IMR-90 (cell line): ENCODE data around the gene TTLL4. TPM values are rescaled to one million over a fixed set of nuclear protein-coding genes. Genes with fewer than 3 reads are reported as not detected.

Experiments
- ATAC-seq: fragments of 200-7000 bp; cut with Tn5 transposase; 2 replicates; pipeline ENCODE4 v1.9.1; 2020; ENCODE audit warnings: low read depth, mild to moderate bottlenecking, moderate library complexity
- BruUV-seq: library from RNA; stranded (reverse); fragments of 400-500 nt; replicated peaks from 2 replicates; lab custom pipeline; 2021; lab: Mats Ljungman, UMichigan
- CTCF ChIA-PET: fragments of 300-600 bp; formaldehyde crosslinking; extraction: SDS; loops from one replicate; lab custom pipeline; 2021; ENCODE audit warnings: antibody characterized with exemption; lab: Yijun Ruan, JAX
- POLR2A ChIA-PET: fragments of 300-600 bp; sonication (Branson Sonifier 250); formaldehyde crosslinking; loops from one replicate; lab custom pipeline; 2022; ENCODE audit warnings: antibody characterized with exemption; ENCODE audit not compliant: unreplicated experiment; lab: Charles Lee
- DNase-seq: peaks from one replicate; pipeline ENCODE4 v3.0.0; 2013
- H2AFZ ChIP-seq: replicated peaks from 2 replicates; pipeline ENCODE3; 2013; ENCODE audit warnings: low read length, mild to moderate bottlenecking; ENCODE audit not compliant: poor library complexity
- H2AK5ac ChIP-seq: 2 replicates; pipeline ENCODE4 v1.6.1; 2013; ENCODE audit warnings: low read depth, low read length, inconsistent platforms
- H2AK9ac ChIP-seq: replicated peaks from 2 replicates; pipeline ENCODE3; 2013; ENCODE audit warnings: mild to moderate bottlenecking, low read depth, low read length, moderate library complexity; ENCODE audit not compliant: poor library complexity
- H2BK120ac ChIP-seq: 2 replicates; pipeline ENCODE4 v1.6.1; 2013; ENCODE audit warnings: low read depth, low read length, inconsistent platforms
- H2BK15ac ChIP-seq: 3 replicates; pipeline ENCODE4 v1.6.1; 2013; ENCODE audit warnings: low read depth, low read length, inconsistent platforms
- H2BK20ac ChIP-seq: 2 replicates; pipeline ENCODE4 v1.6.1; 2013; ENCODE audit warnings: low read depth, mild to moderate bottlenecking, inconsistent platforms, low read length, moderate library complexity
- H2BK5ac ChIP-seq: 2 replicates; pipeline ENCODE4 v1.6.1; 2013; ENCODE audit warnings: mild to moderate bottlenecking, low read depth, low read length, inconsistent platforms; ENCODE audit not compliant: poor library complexity, severe bottlenecking
- H3K14ac ChIP-seq: replicated peaks from 2 replicates; pipeline ENCODE4 v1.6.1; 2013; ENCODE audit warnings: low read depth, low read length, inconsistent platforms
- H3K18ac ChIP-seq: 2 replicates; pipeline ENCODE4 v1.6.1; 2013; ENCODE audit warnings: low read depth, low read length, control low read depth
- H3K23ac ChIP-seq: 2 replicates; pipeline ENCODE4 v1.6.1; 2013; ENCODE audit warnings: low read depth, low read length, inconsistent platforms
- H3K27ac ChIP-seq: 2 replicates; pipeline ENCODE4 v1.5.1; 2013; ENCODE audit warnings: mild to moderate bottlenecking, control low read depth, low read length; ENCODE audit not compliant: insufficient read depth
- H3K27me3 ChIP-seq: 2 replicates; pipeline ENCODE4 v1.6.1; 2013; ENCODE audit warnings: low read length; ENCODE audit not compliant: control insufficient read depth, insufficient read depth
- H3K36me3 ChIP-seq: 2 replicates; pipeline ENCODE4 v1.6.1; 2013; ENCODE audit warnings: low read length, mixed read lengths; ENCODE audit not compliant: control insufficient read depth, insufficient read depth
- H3K4ac ChIP-seq: 2 replicates; pipeline ENCODE4 v1.6.1; 2013; ENCODE audit warnings: low read depth, low read length, inconsistent platforms
- H3K4me1 ChIP-seq: 2 replicates; pipeline ENCODE4 v1.6.1; 2013; ENCODE audit warnings: low read length, mixed read lengths; ENCODE audit not compliant: control insufficient read depth, insufficient read depth
- H3K4me2 ChIP-seq: 2 replicates; pipeline ENCODE4 v1.6.1; 2013; ENCODE audit warnings: low read depth, mild to moderate bottlenecking, control low read depth, low read length, moderate library complexity
- H3K4me3 ChIP-seq: 2 replicates; pipeline ENCODE4 v1.5.1; 2013; ENCODE audit warnings: low read depth, mild to moderate bottlenecking, control low read depth, low read length, moderate library complexity; ENCODE audit not compliant: insufficient read depth
- H3K56ac ChIP-seq: 2 replicates; pipeline ENCODE4 v1.6.1; 2013; ENCODE audit warnings: low read length, inconsistent platforms; ENCODE audit not compliant: insufficient read depth; ENCODE audit errors: extremely low read depth
- H3K79me1 ChIP-seq, 2 experiments: 2 replicates each; pipeline ENCODE4 v1.6.1; 2013; ENCODE audit warnings: low read length in 2 of 2, inconsistent platforms in 1 of 2, low read depth in 1 of 2
- H3K9ac ChIP-seq: 2 replicates; pipeline ENCODE4 v1.6.1; 2013; ENCODE audit warnings: low read depth, low read length, control low read depth
- H3K9me1 ChIP-seq: 2 replicates; pipeline ENCODE4 v1.6.1; 2013; ENCODE audit warnings: low read length, inconsistent platforms; ENCODE audit not compliant: insufficient read depth
- H3K9me3 ChIP-seq: 2 replicates; pipeline ENCODE4 v1.6.1; 2013; ENCODE audit warnings: low read length; ENCODE audit not compliant: control insufficient read depth, insufficient read depth
- H4K20me1 ChIP-seq: 2 replicates; pipeline ENCODE4 v1.6.1; 2013; ENCODE audit warnings: low read length, inconsistent platforms; ENCODE audit not compliant: insufficient read depth
- H4K5ac ChIP-seq: 2 replicates; pipeline ENCODE4 v1.6.1; 2013; ENCODE audit warnings: mild to moderate bottlenecking, low read depth, low read length, control low read depth
- H4K8ac ChIP-seq, 2 experiments: 2 replicates each; pipeline ENCODE4 v1.6.1; 2013; ENCODE audit warnings: low read depth in 2 of 2, low read length in 2 of 2, control low read depth in 1 of 2, inconsistent platforms in 1 of 2
- H4K91ac ChIP-seq: 2 replicates; pipeline ENCODE4 v1.6.1; 2013; ENCODE audit warnings: low read depth, low read length, inconsistent platforms; ENCODE audit not compliant: insufficient read depth
- BHLHE40 ChIP-seq: fragments of 150-350 bp; IDR thresholded peaks from 2 replicates; pipeline ENCODE4 v1.6.1; 2016; ENCODE audit warnings: mild to moderate bottlenecking, low read depth, low read length
- CEBPB ChIP-seq: IDR thresholded peaks from 2 replicates; pipeline ENCODE4 v1.6.1; 2012; ENCODE audit warnings: low read depth, low read length, improper control_type of control experiment
- CHD1 ChIP-seq: IDR thresholded peaks from 2 replicates; pipeline ENCODE4 v1.6.1; 2012; ENCODE audit warnings: low read depth, low read length, improper control_type of control experiment
- CTCF ChIP-seq: conservative IDR thresholded peaks from 2 replicates; pipeline ENCODE4 v1.5.1; 2012; ENCODE audit warnings: mild to moderate bottlenecking, low read depth, low read length, improper control_type of control experiment
- ELK1 ChIP-seq: fragments of 150-350 bp; IDR thresholded peaks from 2 replicates; pipeline ENCODE4 v1.6.1; 2016; ENCODE audit warnings: low read depth, mild to moderate bottlenecking, low read length, moderate library complexity, borderline replicate concordance
- FOS ChIP-seq: fragments of 150-350 bp; IDR thresholded peaks from 2 replicates; pipeline ENCODE4 v1.6.1; 2016; ENCODE audit warnings: low read depth, low read length
- MAFK ChIP-seq: IDR thresholded peaks from 2 replicates; pipeline ENCODE4 v1.6.1; 2012; ENCODE audit warnings: low read depth, low read length, improper control_type of control experiment
- MAZ ChIP-seq: IDR thresholded peaks from 2 replicates; pipeline ENCODE4 v1.6.1; 2012; ENCODE audit warnings: low read depth, mild to moderate bottlenecking, low read length, improper control_type of control experiment, moderate library complexity, borderline replicate concordance
- MXI1 ChIP-seq: IDR thresholded peaks from 2 replicates; pipeline ENCODE4 v1.6.1; 2012; ENCODE audit warnings: low read depth, mild to moderate bottlenecking, low read length, moderate library complexity, borderline replicate concordance
- NFE2L2 ChIP-seq: fragments of 150-350 bp; IDR thresholded peaks from 2 replicates; pipeline ENCODE4 v1.6.1; 2016; ENCODE audit warnings: low read depth, mild to moderate bottlenecking, low read length
- POLR2A ChIP-seq: IDR thresholded peaks from 2 replicates; pipeline ENCODE4 v1.6.1; 2012; ENCODE audit warnings: mild to moderate bottlenecking, low read depth, low read length
- RAD21 ChIP-seq: IDR thresholded peaks from 2 replicates; pipeline ENCODE4 v1.6.1; 2012; ENCODE audit warnings: low read length, improper control_type of control experiment
- RCOR1 ChIP-seq: IDR thresholded peaks from 2 replicates; pipeline ENCODE4 v1.6.1; 2012; ENCODE audit warnings: mild to moderate bottlenecking, low read length, improper control_type of control experiment; ENCODE audit not compliant: insufficient replicate concordance
- RFX5 ChIP-seq: IDR thresholded peaks from 2 replicates; pipeline ENCODE4 v1.8.0; 2012; ENCODE audit warnings: low read depth, mild to moderate bottlenecking, low read length, moderate library complexity
- SMC3 ChIP-seq: fragments of 150-350 bp; IDR thresholded peaks from 2 replicates; pipeline ENCODE4 v1.6.1; 2016; ENCODE audit warnings: low read depth, mild to moderate bottlenecking, antibody characterized with exemption, low read length, moderate library complexity
- USF2 ChIP-seq: fragments of 150-350 bp; IDR thresholded peaks from 2 replicates; pipeline ENCODE4 v1.6.1; 2017; ENCODE audit warnings: mild to moderate bottlenecking, antibody characterized with exemption, low read length, low read depth
- WGBS, 2 experiments: methylation state at CpG; one replicate each; pipeline versions ENCODE4 v1.1.5 to v1.1.7; 2013; ENCODE audit warnings: missing lambda C conversion rate in 2 of 2; ENCODE audit not compliant: insufficient read length in 1 of 2; ENCODE audit errors: extremely low coverage in 2 of 2; 5-methylcytosine and 5-hydroxymethylcytosine counted together
- dilution Hi-C: fragments of 300-500 bp; cut with HindIII; formaldehyde crosslinking; loops from one replicate; pipeline ENCODE4 v1.14.3; 2018; ENCODE audit warnings: low sequenced_read_pairs; ENCODE audit not compliant: unreplicated experiment
- in situ Hi-C: fragments of 300-500 bp; cut with MboI; formaldehyde crosslinking; loops from 3 replicates; pipeline ENCODE4 v1.14.3; 2019; ENCODE audit warnings: low sequenced_read_pairs, inconsistent platforms, mixed read lengths
- intact Hi-C: fragments of 100-400 bp; cut with micrococcal nuclease; formaldehyde crosslinking; loops from 2 replicates; pipeline ENCODE4 v1.10.0; 2022
- polyA plus RNA-seq, 3 experiments: library from polyadenylated mRNA; depleted of rRNA; stranded (reverse); fragments of >200 nt; gene quantifications; 2 replicates each; pipeline ENCODE4 v1.2.3, GENCODE V29; 2012; ENCODE audit warnings: low replicate concordance in 1 of 3
- total RNA-seq: library from RNA; depleted of rRNA; stranded (reverse); fragments of >200 nt; gene quantifications from 2 replicates; pipeline ENCODE4 v1.2.3, GENCODE V29; 2012

The TTLL4 gene
- total and polyA plus RNA-seq, 2 of the 4 experiments (the other 2 are of a cell fraction): 9.0 to 22.9 TPM

GRCh38 chr2:218748741-218749441, 38.3 kb downstream of the TTLL4 start:
- Histone ChIP-seq H3K56ac (no peak overlapping the region), H3K27ac (no peak overlapping the region), H3K4me3 (no peak overlapping the region), H2AK5ac (no peak overlapping the region), H2BK15ac (no peak overlapping the region), H4K5ac (no peak overlapping the region), H3K18ac (no peak overlapping the region), H4K91ac (no peak overlapping the region), H3K4me1 (0 out of 2 replicates have a peak, but pooled peaks cover 2% of the 10 kb centered on the region), H3K4ac (no peak overlapping the region), H2BK5ac (no peak overlapping the region), H3K79me1 (peaks cover 0 to 3% of the 10 kb centered on the region in 2 experiments; a peak in 2 of 4 replicates), H2AFZ (no peak overlapping the region), H3K4me2 (no peak overlapping the region), H3K23ac (no peak overlapping the region), H3K27me3 (no peaks in the 10 kb centered on the region), H4K20me1 (no peaks in the 10 kb centered on the region), H3K14ac (no peak overlapping the region), H3K9me1 (peaks cover 10% of the 10 kb centered on the region; the same call in 1 of the 2 replicates), H4K8ac (no peak overlapping the region), H2BK120ac (no peak overlapping the region), H3K36me3 (peaks cover 64% of the 10 kb centered on the region), H2AK9ac (no peak overlapping the region), H2BK20ac (no peak overlapping the region), H3K9me3 (no peaks in the 10 kb centered on the region), H3K9ac (no peak overlapping the region)
- dilution Hi-C loops (no loop called here), in situ Hi-C loops (no loop called here), intact Hi-C loops (no loop called here)
- ATAC-seq (no peak), DNase-seq (no peak)
- POLR2A ChIA-PET: no interaction called here
- BruUV-seq: no TSS peak
- WGBS, 2 experiments: no CpG with 5 or more reads among the region's 8 CpGs
- TF ChIP-seq NFE2L2: no peak
- TF ChIP-seq CEBPB: no peak
- no peak for TF ChIP-seq POLR2A
- no peak for TF ChIP-seq BHLHE40
- TF ChIP-seq FOS: no peak
- no peak for TF ChIP-seq RAD21
- TF ChIP-seq MAZ: no peak
- TF ChIP-seq RCOR1: no peak
- TF ChIP-seq USF2: no peak
- TF ChIP-seq MXI1: no peak
- TF ChIP-seq CTCF: no peak
- TF ChIP-seq MAFK: no peak
- TF ChIP-seq ELK1: no peak
- TF ChIP-seq SMC3: no peak
- no peak for TF ChIP-seq RFX5
- no peak for TF ChIP-seq CHD1
- CTCF ChIA-PET: no interaction called here
